ENCODE data around the gene SLC8A1. TPM values are rescaled to one million over a fixed set of nuclear protein-coding genes. Genes with fewer than 3 reads are reported as not detected.

The SLC8A1 gene
- total RNA-seq, 1 experiment from 2014 or later: 199 TPM

- no peak for DNase-seq (ENCODE audit: low spot score)
- in situ Hi-C loops (cut with HindIII; ENCODE audit: low sequenced_read_pairs): no loop called here
Measured at GRCh38 chr2:40155728-40156127, 296.2 kb downstream of the SLC8A1 start.

GRCh38 chr2:40150266-40150665 is 301.6 kb downstream of the SLC8A1 start:
- in situ Hi-C loops (cut with HindIII; ENCODE audit: low sequenced_read_pairs): no loop called here
- DNase-seq (ENCODE audit: low spot score): no peak

- in situ Hi-C loops (cut with HindIII; ENCODE audit: low sequenced_read_pairs): no loop called here
- DNase-seq (ENCODE audit: low spot score): no peak
Measured at GRCh38 chr2:40148334-40148733, 303.6 kb downstream of the SLC8A1 start.

- DNase-seq (ENCODE audit: low spot score): no peak
- in situ Hi-C loops (cut with HindIII; ENCODE audit: low sequenced_read_pairs): no loop called here
Measured at GRCh38 chr2:40147360-40147759, 304.5 kb downstream of the SLC8A1 start.

GRCh38 chr2:40144022-40144421 is 307.9 kb downstream of the SLC8A1 start:
- DNase-seq (ENCODE audit: low spot score): no peak
- in situ Hi-C loops (cut with HindIII; ENCODE audit: low sequenced_read_pairs): no loop called here

GRCh38 chr2:40138314-40138713 is 313.6 kb downstream of the SLC8A1 start:
- in situ Hi-C loops (cut with HindIII; ENCODE audit: low sequenced_read_pairs): no loop called here
- DNase-seq (ENCODE audit: low spot score): no peak

GRCh38 chr2:40131081-40131704 is 320.7 kb downstream of the SLC8A1 start:
- no peak for DNase-seq (ENCODE audit: low spot score)
- in situ Hi-C loops (cut with HindIII; ENCODE audit: low sequenced_read_pairs): no loop called here

- DNase-seq (ENCODE audit: low spot score): no peak
- in situ Hi-C loops (cut with HindIII; ENCODE audit: low sequenced_read_pairs): no loop called here
Measured at GRCh38 chr2:40130251-40130994, 321.5 kb downstream of the SLC8A1 start.

- in situ Hi-C loops (cut with HindIII; ENCODE audit: low sequenced_read_pairs): no loop called here
- DNase-seq (ENCODE audit: low spot score): peak; percentile 21
Measured at GRCh38 chr2:40129725-40130124, 322.2 kb downstream of the SLC8A1 start.

- in situ Hi-C loops (cut with HindIII; ENCODE audit: low sequenced_read_pairs): no loop called here
- no peak for DNase-seq (ENCODE audit: low spot score)
Measured at GRCh38 chr2:40128796-40129195, 323.1 kb downstream of the SLC8A1 start.

GRCh38 chr2:40127890-40128557 is 323.9 kb downstream of the SLC8A1 start:
- in situ Hi-C loops (cut with HindIII; ENCODE audit: low sequenced_read_pairs): no loop called here
- DNase-seq (ENCODE audit: low spot score): no peak

- no peak for DNase-seq (ENCODE audit: low spot score)
- in situ Hi-C loops (cut with HindIII; ENCODE audit: low sequenced_read_pairs): no loop called here
Measured at GRCh38 chr2:40127146-40127545, 324.7 kb downstream of the SLC8A1 start.

GRCh38 chr2:40126006-40126405 is 325.9 kb downstream of the SLC8A1 start:
- DNase-seq (ENCODE audit: low spot score): no peak
- in situ Hi-C loops (cut with HindIII; ENCODE audit: low sequenced_read_pairs): no loop called here

- in situ Hi-C loops (cut with HindIII; ENCODE audit: low sequenced_read_pairs): no loop called here
- DNase-seq (ENCODE audit: low spot score): no peak
Measured at GRCh38 chr2:40123746-40124145, 328.1 kb downstream of the SLC8A1 start.

GRCh38 chr2:40123326-40123725 is 328.6 kb downstream of the SLC8A1 start:
- no peak for DNase-seq (ENCODE audit: low spot score)
- in situ Hi-C loops (cut with HindIII; ENCODE audit: low sequenced_read_pairs): no loop called here

GRCh38 chr2:40120957-40121356 is 330.9 kb downstream of the SLC8A1 start:
- in situ Hi-C loops (cut with HindIII; ENCODE audit: low sequenced_read_pairs): no loop called here
- no peak for DNase-seq (ENCODE audit: low spot score)

GRCh38 chr2:40120026-40120425 is 331.9 kb downstream of the SLC8A1 start:
- in situ Hi-C loops (cut with HindIII; ENCODE audit: low sequenced_read_pairs): no loop called here
- DNase-seq (ENCODE audit: low spot score): peak; percentile 49

- DNase-seq (ENCODE audit: low spot score): no peak
- in situ Hi-C loops (cut with HindIII; ENCODE audit: low sequenced_read_pairs): no loop called here
Measured at GRCh38 chr2:40118622-40119021, 333.3 kb downstream of the SLC8A1 start.

GRCh38 chr2:40115894-40116293 is 336.0 kb downstream of the SLC8A1 start:
- in situ Hi-C loops (cut with HindIII; ENCODE audit: low sequenced_read_pairs): no loop called here
- no peak for DNase-seq (ENCODE audit: low spot score)

GRCh38 chr2:40115348-40115747 is 336.5 kb downstream of the SLC8A1 start:
- in situ Hi-C loops (cut with HindIII; ENCODE audit: low sequenced_read_pairs): no loop called here
- no peak for DNase-seq (ENCODE audit: low spot score)
